Heart left ventricle (tissue), 13 donors: ENCODE data around the gene MAP4K1.

ENCODE experiments used
- POLR2A ChIP-seq, 2 donors: fragments of 450-650 bp; IDR thresholded peaks; one replicate each; pipeline ENCODE4 v1.6.1; 2017; ENCODE audit warnings: antibody characterized with exemption in 2 of 2, mild to moderate bottlenecking in 2 of 2, moderate library complexity in 2 of 2
- TF ChIP-seq, protein P1 (sequence below), 12 donors: fragments of 200-600 bp; sonication (generic) in 4 of 12; IDR thresholded peaks; one replicate each; pipeline versions ENCODE4 v1.5.0 to v1.8.0; 2018 to 2022; ENCODE audit warnings: antibody characterized with exemption in 12 of 12, mild to moderate bottlenecking in 5 of 12
- donor health status: ischemic (EF 13 %, LVEDD 7.1; RV severe dilation, severe dysfunction).
- donor health status: DM: no; HTN: yes; CAD: no.
- donor health status: DM: no; HTN: no; CAD: no.
- donor health status: ischemic (EF 25% LVEDD 6.9; RV normal size, moderate dysfunction).
- donor health status: ischemic (EF 25% LVEDD 5.7; RV mildly dilated, moderate dysfunction).
- donor health status: ischemic (EF 35%, LVEDD 5.7; RV mildly dilated, moderate dysfunction).
- donor health status: nonischemic (EF 11% LVEDD 7.7; RV severe dilation, severe dysfunction).
- donor health status: DM: yes; HTN: yes; CAD: no.
- donor health status: PGD.
- donor health status: ischemic (EF 29% LVEDD 5.4; RV normal size, mild dysfunction).
- donor health status: nonischemic (EF 23%, LVEDD 6.1; RV moderate dilation, normal function).

DNA sequence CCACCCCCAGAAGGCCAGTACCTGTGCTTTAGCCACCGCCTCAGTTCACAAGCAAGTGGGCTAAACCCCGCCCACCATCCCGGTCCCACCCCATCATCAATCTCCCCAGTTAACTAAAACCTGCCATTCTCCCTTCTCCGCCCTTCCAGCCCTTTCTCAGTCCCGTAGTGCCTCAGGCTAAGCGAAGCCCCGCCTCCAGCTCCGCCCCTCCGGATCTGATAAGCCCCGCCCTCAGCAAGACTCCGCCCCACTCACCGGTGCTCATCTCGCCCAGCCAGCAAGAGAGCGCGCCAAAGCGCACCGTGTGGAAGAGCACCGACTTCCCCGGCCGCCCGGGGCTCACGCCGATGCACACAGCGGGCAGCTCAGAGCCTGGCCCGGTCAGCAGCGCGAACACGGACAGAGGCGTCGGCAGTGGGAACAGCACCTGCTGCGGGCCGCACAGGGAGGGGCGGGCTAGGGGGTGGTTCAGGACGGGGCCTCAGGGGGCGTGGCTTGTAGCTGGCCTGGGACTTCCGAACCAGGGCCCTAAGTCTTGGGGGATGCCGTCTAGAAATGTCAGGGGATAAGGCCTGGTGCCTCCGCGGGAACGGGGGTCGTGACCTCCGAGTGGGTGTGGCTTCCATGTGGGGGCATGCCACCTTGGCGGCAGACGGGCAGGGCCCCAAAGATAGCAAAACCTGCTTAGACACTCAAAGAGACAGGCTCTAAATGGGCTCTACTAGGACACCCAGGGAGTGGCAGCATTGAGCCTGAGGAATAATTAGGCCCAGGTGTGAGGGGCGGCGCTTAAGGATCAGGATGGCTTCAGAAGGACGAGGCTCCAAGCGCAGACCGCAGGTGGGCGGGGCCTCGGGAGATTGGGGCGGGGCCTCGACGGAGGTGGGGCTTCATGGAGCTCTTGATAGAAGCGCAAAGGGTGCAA, 21.4 kb downstream of the MAP4K1 start:
- TF ChIP-seq, protein P1, sequence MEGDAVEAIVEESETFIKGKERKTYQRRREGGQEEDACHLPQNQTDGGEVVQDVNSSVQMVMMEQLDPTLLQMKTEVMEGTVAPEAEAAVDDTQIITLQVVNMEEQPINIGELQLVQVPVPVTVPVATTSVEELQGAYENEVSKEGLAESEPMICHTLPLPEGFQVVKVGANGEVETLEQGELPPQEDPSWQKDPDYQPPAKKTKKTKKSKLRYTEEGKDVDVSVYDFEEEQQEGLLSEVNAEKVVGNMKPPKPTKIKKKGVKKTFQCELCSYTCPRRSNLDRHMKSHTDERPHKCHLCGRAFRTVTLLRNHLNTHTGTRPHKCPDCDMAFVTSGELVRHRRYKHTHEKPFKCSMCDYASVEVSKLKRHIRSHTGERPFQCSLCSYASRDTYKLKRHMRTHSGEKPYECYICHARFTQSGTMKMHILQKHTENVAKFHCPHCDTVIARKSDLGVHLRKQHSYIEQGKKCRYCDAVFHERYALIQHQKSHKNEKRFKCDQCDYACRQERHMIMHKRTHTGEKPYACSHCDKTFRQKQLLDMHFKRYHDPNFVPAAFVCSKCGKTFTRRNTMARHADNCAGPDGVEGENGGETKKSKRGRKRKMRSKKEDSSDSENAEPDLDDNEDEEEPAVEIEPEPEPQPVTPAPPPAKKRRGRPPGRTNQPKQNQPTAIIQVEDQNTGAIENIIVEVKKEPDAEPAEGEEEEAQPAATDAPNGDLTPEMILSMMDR (IDR thresholded peaks at IDR 0.05) = no peak
- TF ChIP-seq POLR2A (IDR thresholded peaks at IDR 0.05) = no peak
